NCI-H2171 treated with DMSO at 0.1 percent for 48 hours (cell line): ENCODE data around the gene RAB8B.
A peak's percentile ranks its signal among the peaks of the same experiment; 100 is the strongest.

Experiments
- DNase-seq: peaks from one replicate; lab custom pipeline; 2025; lab: John Stamatoyannopoulos, UW

The RAB8B gene

GRCh38 chr15:63188926-63189871 is at the start of gene RAB8B:
Gene RAB8B (plus strand): TSS chr15:63189606. CDS start chr15:63189625, 19 bp downstream.
- peak; percentile 94 for DNase-seq

DNA sequence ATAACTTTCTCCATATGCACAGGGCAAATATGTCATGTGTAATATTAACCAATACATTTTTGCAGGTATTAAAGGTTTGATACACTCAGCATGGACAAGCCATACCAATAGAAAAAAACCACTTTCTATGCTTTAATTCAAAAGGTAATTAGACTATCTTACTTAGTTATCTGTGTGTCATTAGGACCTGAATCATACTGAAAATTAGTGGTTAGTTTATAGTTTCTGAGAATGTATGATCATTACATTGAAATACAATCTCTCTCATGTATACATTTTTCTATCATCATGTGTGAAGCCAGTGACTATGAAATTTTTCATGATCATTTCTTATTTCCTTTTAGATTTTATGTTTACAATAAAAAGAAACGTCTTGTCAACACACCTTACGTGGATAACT is 48.5 kb upstream of the RAB8B start:
- DNase-seq, result no peak

DNA sequence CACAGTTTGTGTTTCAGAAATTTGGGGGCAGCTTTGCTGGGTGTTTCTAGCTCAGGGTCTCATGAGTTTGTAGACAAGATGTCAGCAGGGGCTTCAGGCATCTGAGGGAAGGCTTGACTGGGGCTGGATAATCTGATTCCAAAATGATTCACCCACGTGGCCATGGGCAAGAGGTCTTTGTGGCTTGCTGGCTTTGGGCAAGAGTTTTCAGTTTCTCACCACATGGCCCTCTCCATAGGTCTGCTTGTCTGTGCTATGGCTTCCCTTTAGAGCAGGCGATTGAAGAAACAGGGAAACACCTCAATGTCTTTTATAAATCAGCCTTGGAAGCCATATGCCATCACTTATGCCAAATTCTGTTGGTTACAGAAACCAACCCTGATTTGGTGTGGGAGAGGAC is 44.0 kb upstream of the RAB8B start:
- DNase-seq, result no peak

- no peak for DNase-seq
Observed at GRCh38 chr15:63146684-63147083, 42.7 kb upstream of the RAB8B start.

GRCh38 chr15:63151665-63152064 is 37.7 kb upstream of the RAB8B start:
- DNase-seq, result no peak

DNA sequence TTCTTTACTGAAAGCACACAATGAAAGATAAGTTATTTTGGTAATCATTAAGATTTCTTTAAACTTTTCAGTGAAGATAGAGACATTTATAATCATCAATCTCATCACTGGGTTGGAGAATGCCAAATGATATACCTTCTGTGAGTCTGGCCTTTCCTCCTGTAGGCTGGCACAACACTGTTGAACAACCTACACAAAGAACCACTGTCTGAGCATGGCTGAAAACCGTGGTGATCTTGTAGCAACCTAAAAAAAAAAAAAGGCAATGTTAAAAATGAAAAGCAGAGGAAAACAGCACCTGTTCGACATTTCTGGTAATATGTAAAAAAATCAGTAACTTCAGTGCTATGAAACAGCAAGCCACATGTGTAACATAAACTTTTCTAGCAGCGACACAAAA is 33.9 kb upstream of the RAB8B start:
- no peak for DNase-seq

DNA sequence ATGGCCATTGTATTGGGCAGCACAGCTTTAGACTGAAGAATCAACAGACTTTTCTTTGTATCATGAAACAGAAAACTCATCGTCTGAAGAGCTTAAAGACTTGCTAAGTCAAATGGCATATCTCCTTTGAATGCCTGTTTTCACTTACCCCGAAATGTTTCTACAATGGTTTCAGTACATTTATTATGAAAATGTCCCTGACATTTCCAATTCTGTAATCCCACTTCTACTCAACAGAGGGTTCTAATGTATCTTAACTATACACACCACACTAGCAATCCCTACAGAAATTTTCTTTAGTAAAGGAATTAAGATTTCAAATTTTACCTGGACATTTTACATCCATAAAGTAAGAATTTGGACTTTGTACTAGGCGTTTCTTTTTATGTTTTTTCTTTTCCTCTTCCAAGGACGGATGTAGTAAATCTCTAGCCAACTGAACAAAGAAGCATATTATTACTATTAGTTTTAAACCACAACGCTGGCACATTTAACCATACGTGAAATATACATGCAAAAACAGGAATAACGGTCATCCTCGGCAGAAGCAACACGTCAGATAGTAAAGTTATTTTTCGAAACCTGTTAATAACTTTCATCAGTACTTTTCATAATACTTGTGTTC is 33.2 kb upstream of the RAB8B start:
- DNase-seq, result no peak

GRCh38 chr15:63156755-63157117 is 32.7 kb upstream of the RAB8B start:
- no peak for DNase-seq

GRCh38 chr15:63157118-63157843 is 32.1 kb upstream of the RAB8B start, which contains the start of gene RPS27L:
Gene RPS27L (minus strand): TSS chr15:63157477. CDS start chr15:63157405, 72 bp downstream.
- DNase-seq, result peak; percentile 92

- DNase-seq, result peak; percentile 29
Observed at GRCh38 chr15:63157891-63158431, 31.4 kb upstream of the RAB8B start.

DNA sequence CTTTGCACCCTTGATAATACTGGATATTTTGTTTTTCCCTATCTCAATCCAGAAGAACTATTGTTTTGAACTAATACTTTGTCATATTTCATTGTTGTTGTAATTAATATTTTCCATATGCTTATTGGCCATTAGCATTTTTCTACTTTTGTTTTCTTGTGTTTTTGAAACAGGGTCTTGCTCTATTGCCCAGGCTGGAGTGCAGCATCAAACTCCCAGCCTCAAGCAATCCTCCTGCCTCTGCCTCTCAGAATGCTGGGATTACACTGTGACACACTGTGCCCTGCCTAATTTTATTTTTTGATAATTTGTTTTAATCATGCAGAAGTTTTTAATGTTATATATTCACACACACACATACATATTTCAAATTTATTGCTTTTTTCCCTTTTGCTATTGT is 28.8 kb upstream of the RAB8B start:
- no peak for DNase-seq

GRCh38 chr15:63163217-63163616 is 26.2 kb upstream of the RAB8B start:
- DNase-seq, result no peak

DNA sequence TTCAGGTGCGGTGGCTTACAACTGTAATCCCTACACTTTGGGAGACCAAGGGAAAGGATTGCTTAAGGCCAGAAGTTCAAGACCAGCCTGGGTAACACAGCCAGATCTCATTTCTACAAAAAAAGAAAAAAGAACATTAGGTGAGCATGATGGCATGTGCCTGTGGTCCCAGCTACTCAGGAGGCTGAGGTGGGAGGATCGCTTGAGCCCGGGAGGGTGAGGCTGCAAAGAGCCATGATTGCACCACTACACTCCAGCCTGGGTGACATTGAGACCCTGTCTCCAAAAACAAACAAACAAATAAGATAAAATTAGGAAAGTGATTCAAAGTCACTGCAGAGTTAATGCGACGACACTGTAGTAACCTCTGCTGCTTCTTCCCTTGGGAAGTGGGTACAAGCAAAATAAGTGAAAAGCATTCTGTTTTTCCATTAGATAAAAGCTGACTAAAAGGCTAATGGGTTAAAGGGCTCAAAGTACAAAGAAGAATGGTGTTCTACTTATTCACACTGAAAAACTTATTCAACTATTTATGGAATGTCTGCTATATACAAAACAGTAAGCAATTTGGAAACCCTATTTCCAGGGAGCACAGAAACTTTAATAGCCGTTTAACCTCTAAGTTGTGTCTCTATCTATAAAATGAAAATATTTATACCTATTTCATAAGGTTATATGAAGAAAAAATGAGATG is 24.1 kb upstream of the RAB8B start:
- no peak for DNase-seq

GRCh38 chr15:63166219-63166618 is 23.2 kb upstream of the RAB8B start:
- no peak for DNase-seq

DNA sequence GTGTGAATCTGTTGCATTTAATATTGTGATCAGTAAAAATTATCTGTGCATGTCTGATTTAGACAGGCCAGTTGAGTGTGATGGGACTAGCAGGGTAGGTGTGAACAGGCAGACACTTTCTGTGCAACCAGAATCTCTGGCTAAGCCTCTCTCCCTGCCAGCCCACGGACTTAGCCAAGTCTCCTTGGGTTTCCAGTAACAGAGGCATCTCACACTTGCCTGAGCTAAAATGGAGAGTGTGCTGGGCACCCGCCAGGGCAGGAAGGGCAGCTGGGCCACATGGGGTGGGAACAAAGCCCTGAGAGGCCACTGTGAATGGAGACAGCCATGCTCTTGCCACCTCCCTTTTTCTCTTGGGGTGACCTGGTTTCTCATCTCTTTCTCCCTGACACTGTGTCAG is 19.6 kb upstream of the RAB8B start:
- DNase-seq, result no peak

- DNase-seq, result no peak
Observed at GRCh38 chr15:63172376-63172775, 17.0 kb upstream of the RAB8B start.

GRCh38 chr15:63172851-63173451 is 16.5 kb upstream of the RAB8B start:
- DNase-seq, result peak; percentile 73

GRCh38 chr15:63176302-63176701 is 13.1 kb upstream of the RAB8B start:
- no peak for DNase-seq

GRCh38 chr15:63178034-63178433 is 11.4 kb upstream of the RAB8B start:
- DNase-seq, result peak; percentile 77

GRCh38 chr15:63180746-63181145 is 8.7 kb upstream of the RAB8B start:
- peak; percentile 72 for DNase-seq

DNA sequence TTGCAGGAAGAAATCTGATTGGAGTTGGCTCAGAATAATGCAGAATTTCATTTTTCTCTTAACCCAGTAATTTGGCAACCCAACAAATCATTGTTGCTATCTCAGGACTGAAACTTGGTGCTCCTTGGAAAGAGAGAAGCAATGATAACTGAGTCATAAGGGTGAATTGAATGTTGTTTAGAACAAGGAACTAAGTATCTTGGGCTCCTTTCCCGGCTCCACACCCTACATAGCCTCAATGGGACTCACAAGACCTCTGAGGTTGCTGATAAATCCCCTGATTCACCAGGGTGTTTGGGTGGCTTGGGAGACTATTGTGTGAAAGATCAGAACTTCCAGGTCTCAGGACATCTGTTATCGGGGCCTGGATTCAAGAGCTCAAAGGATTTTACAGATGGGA is 7.8 kb upstream of the RAB8B start:
- no peak for DNase-seq
